GM21360 (cell line): Measurements from ENCODE around the gene CHST11.

ENCODE experiments used
- ATAC-seq: cut with Tn5 transposase; IDR thresholded peaks from one replicate; pipeline ENCODE4 v1.9.1; 2021; ENCODE audit warnings: mild to moderate bottlenecking, moderate library complexity; ENCODE audit not compliant: unreplicated experiment

The CHST11 gene

DNA sequence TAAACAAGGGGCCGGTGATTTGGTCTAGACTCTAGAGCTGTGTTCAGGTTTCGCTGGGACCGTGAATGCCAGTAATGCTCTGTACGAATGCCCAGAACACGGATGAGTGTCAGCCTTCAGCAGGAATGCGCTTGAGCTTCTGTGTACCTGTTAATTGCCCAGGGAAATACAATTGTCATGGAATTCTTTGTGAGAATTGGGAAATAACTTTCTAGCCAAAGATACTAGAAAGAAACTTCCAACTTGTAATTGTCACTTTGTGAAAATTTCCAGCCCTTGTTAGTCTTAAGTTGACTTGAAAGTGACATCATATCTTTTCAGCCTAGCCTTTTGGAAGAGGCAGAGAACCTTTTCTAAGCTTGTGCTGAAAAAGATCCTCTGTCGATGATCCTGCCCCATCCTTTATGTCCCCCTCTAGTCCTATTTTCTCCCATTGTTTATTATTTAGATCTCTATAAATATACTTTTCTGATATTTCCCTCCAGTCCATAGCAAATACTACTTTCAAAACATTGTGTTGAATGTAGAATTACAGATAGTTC is 2.7 kb downstream of the CHST11 start:
- ATAC-seq: no peak

GRCh38 chr12:104460041-104460719 is 3.4 kb downstream of the CHST11 start:
- no peak for ATAC-seq

DNA sequence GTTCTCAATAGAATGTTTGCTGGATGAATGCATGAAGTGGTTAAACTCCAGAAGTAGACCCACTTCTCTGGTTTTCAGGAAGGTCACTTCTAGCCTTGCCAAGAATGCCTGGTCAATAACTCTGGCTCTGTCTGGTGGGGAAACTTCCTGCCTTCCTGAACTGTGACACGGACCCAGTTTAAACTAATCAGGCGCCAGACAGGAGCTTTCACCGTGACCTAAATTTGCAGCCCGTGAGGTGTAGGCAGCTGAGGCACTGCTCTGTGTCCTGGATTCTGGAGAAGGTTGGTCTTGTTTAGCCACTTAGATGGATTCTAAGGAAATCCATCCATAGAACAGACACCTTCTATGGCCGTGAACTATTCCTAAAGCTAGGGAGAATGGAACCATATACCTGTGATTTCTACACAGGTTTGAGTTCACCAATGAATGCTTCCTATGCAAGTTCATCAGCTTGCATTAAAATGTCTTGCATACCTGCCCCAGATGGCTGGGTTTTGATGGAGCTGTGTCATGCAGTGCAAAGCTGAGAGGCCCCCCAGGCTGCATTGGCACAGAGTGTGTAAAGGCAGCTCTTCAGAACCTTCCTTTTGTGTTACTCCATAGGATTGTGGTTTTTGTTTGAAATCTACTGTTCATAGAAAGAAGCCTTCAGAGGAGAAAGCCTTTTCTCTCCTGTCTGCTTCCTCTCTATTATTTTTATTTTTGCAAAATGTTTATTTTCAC is 4.4 kb downstream of the CHST11 start:
- no peak for ATAC-seq

GRCh38 chr12:104462325-104462724 is 5.6 kb downstream of the CHST11 start:
- ATAC-seq: no peak

GRCh38 chr12:104462931-104463339 is 6.2 kb downstream of the CHST11 start:
- peak; percentile 57 for ATAC-seq

DNA sequence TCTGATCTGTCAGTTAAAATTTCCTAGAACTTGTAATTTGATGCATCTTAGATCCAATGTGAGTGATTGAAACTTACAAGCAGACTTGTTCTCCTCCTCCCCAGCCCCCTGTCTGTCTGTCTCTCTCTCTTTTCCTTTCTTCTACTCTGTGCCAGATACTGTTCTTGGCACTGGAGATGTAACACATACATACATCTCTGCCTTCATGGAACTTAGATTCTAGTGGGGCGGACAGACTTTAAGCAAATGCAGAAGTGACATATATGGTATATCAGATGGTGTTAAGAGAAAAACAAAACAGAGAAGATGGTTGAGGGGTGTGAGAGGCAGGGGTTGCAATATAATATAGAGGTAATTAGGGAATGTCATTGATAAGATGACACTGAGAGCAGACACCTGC is 6.6 kb downstream of the CHST11 start:
- no peak for ATAC-seq

GRCh38 chr12:104464899-104465298 is 8.2 kb downstream of the CHST11 start:
- no peak for ATAC-seq

DNA sequence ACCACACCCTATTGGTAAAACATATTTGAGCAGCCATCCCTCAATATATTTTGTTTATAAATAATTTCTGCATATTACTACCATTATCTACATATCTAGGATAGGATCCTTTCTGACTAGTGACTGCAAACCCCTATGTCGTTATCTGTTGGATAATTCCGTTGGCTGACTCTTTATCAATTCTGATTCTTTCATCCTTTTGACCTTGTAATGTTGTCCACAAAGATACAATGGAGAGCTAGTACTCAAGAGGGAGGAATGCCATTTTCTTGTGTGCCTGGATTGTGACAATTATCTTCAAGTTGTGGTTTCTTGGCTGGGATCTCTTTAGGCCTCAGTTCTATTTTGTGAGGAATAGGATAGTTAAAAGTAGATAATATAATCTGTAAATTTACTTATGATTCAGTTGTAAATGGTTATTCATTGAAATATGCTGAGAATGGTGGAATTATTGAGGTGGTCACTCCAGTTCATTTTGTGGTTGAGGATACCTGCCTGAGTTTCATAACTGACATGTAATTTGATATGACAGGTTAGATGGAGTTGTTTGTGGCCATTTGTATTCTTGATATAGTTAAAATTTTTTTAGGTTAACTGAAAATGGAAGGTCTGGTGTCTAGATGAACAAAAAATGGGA is 10.1 kb downstream of the CHST11 start:
- ATAC-seq: no peak

DNA sequence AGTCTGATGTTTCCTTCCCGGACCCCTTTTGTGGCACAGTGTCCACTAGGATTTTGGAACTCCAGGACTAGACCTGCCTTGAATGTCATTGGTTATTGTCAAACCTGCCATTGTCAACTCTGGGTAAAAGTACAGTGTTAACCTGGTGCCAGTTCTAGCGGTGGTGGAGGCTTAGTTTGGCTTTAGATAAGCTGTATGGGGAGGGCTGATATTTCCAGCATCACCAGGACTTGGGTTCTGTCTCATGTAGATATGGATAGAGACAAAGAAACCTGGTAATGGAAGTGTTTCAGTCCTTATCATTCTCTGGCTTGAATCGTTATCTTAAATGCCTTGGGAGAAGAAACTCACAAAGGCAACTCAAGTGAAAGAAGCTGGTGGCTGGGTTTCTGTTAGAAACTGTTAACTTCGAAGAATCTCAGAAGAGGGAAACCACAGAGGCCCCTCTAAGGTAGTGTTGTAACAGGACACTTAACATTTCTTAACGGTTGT is 10.6 kb downstream of the CHST11 start:
- no peak for ATAC-seq

DNA sequence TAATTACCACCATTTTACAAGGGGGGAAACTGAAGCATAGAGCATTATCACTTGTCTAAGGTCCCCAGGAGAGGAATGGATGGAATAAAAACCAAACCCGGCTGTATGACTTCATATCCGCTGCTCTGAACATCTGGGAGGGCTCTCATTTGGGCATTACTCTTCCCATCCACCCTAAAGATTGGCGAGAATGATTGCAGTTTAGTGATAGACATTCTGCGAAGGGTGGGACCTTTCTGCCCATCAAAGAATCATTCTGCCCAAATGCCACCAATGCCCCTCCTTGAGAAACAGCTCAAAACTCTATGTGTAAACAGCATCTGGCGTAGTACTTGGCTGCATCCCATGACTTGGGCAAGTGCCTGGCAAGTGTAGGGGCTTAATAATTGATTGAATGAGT is 11.6 kb downstream of the CHST11 start:
- no peak for ATAC-seq

DNA sequence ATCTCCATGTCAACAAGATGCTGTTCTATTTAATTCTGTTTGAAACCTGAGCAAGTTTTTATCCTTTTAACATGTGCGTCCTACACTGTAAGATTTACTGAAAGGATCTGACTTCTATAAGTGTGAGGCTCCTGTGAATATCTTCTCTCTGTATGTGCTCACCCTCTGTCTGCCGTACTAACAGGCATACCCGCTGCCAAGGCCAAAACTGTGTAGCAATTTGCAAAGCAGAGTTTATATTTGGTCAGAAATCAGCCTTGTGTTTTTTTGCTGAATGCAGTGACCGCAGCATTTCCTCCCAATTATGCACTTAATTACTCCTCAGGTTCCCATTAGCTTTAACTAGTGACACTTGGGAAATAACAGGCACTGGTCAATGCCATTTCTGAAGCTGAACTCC is 12.3 kb downstream of the CHST11 start:
- no peak for ATAC-seq

DNA sequence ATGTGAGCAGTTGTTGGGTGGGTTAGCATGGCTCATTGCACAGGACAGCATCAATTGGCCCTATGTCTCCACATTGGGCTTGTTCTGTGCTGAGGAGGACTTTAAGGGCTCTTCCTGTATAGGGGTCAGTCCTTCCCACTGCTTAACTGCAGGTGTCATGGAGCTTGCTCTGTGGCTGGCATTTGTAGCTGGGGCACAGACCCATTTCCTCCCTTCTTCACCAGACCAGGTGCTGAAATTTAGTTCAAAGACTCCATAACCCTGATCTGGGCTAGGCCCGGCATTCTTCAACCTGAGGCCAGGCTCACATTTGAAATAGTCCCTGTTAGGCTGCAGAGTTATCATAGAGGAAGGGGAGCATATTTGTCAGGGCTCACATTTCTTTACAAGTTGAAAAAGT is 12.8 kb downstream of the CHST11 start:
- ATAC-seq: no peak

GRCh38 chr12:104470521-104470920 is 13.8 kb downstream of the CHST11 start:
- ATAC-seq: no peak

GRCh38 chr12:104471336-104471735 is 14.6 kb downstream of the CHST11 start:
- ATAC-seq: no peak

GRCh38 chr12:104472748-104473147 is 16.0 kb downstream of the CHST11 start:
- ATAC-seq: no peak

DNA sequence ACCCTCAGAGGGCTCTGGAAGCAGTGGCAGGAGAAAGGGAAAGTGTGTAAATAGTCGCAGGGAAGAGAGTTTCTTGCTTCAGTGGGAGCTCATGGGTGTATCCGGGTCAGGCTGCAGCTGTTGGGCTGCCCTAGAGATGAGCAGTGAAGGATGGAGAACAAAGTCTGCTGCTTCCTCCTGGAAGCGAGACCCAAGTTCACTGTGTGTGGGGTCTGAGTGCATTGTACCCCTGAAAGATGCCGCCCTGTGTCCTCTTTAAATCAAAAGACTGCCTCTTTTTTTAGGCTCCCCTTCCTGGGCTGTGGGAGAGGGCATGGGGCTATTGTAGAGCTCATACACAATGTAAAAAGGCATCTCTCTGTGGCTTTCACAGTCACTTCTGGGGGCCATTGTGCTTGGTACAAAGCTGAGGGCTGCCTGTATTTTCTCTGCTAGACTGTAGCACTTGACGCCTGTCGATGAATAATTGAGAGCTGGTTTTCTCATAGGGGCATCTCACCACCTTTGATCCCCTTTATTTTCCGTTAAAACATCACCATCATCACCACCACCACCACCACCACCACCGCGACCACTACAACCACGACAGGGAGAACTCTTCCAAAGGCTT is 16.7 kb downstream of the CHST11 start:
- ATAC-seq: peak; percentile 66

DNA sequence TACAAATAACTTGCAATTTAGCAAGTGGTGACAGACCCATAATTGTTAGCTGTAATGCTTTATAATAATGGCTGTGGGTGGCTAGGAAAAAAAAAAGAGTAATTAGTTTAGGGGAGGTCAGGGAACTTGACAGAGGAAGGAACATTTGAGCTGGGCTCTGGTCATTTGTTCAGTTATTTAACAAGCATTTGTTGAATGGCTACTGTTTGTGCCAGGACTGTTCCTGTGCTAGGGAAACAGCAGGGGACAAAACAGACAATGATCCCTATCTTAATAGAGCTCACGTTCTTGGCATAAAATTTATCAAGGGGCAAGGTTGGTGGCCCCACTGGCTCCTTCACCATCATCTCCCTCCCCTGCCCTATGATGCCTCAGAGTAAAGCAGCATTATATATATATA is 18.5 kb downstream of the CHST11 start:
- no peak for ATAC-seq

DNA sequence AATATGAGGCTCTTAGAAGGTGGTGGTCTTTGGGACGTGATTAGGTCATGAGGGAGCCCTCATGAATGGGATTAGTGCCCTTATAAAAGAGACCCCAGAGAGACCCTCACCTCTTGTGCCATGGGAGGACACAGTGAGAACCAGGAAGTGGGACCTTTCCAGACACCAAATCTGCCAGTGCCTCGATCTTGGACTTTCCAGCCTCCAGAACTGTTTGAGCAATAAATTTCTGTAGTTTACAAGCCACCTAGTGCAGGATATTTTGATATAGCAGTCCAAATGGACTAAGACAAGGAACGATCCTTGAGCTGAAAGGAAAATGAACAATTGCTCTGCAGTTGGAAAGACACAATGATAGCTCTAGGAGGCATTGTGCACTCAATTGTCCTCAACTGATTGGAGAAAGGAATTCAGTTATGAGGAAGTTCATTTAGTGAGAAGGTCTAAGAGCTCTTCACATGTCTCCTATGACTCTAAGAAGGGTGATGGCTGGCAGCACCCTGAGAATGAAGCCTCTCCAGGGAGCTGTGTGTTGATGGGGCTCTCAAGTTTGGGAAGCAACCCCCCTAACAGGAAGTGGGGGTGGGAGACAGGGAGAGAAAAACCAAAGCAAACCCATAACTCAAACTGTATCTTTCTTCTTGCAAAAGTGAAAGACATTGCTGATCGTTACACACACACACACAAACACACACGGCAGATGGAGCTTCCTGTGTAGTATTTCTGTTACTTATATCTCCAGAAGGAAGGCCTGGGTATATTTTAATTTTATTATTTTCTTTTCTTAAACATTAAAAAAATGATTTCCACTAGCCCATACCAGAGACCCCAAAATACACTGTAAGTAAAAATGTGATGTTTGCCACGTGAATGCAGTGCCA is 21.0 kb downstream of the CHST11 start:
- no peak for ATAC-seq

DNA sequence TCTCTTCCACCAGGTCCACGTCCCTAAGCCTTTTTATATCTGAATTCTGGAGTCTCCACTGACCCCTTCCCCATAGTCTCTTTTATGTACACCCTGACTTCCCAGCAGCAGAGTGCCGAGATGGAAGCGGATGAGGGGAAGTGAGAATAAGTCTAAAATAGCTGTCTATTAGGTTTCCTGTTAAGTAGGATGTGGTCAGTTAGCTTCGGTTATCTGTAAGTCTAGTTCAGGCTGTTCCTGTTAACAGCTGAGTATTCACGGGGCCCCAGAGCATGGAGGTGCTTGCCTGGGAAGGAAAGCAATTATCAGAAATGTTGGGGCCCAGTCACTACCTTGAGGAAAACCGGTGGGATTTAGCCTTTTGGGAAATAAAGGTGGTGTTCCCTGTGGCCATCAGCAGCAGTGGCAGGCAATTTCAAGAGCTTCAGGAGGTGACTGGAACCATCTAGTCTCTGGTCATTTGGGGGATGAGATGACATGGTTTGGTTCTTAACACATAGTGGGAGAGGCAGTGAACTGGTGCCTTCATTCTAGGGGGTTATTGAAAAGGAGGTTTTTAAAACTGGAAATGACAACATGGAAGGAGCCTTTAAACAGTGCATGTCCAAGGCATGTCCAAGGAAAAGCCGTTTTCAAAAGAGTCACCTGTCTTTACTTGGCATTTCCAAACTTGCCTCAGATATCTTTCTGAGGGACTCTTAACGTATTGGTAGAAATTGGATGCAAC is 21.8 kb downstream of the CHST11 start:
- peak; percentile 82 for ATAC-seq
